Sigmoid colon (tissue), 7 donors: ENCODE measurements around the gene TRIO. TPM values are rescaled to one million over a fixed set of nuclear protein-coding genes. Genes with fewer than 3 reads are reported as not detected.

Source experiments
- DNase-seq: peaks from one replicate; pipeline ENCODE4 v3.0.0-alpha.2; 2019
- H3K27ac ChIP-seq, 4 donors: fragments of 200-600 bp; sonication (generic); one replicate each; pipeline ENCODE4 v1.5.1; 2016 to 2019; ENCODE audit warnings: mild to moderate bottlenecking in 1 of 4
- H3K27me3 ChIP-seq, 3 donors: fragments of 200-600 bp; sonication (generic); one replicate each; pipeline ENCODE4 v1.5.1; 2019; ENCODE audit warnings: mild to moderate bottlenecking in 1 of 3
- H3K36me3 ChIP-seq, 4 donors: fragments of 200-600 bp; sonication (generic); one replicate each; pipeline ENCODE4 v1.5.1; 2016 to 2019
- H3K4me1 ChIP-seq, 4 donors: fragments of 200-600 bp; sonication (generic); one replicate each; pipeline ENCODE4 v1.5.1; 2017 to 2019
- H3K4me3 ChIP-seq, 4 donors: fragments of 200-600 bp; sonication (generic); one replicate each; pipeline ENCODE4 v1.5.1; 2017 to 2019; ENCODE audit warnings: mild to moderate bottlenecking in 2 of 4, moderate library complexity in 1 of 4
- H3K9me3 ChIP-seq, 4 donors: fragments of 200-600 bp in 3 of 4; sonication (generic) in 3 of 4; one replicate each; pipeline versions ENCODE4 v1.5.1 to v1.6.1; 2013 to 2019
- CTCF ChIP-seq, 4 experiments: fragments of 450-650 bp in 3 of 4; fragments of 200-600 bp in 1 of 4; IDR thresholded peaks; one replicate each; pipeline ENCODE4 v1.5.1; 2016 to 2019; ENCODE audit warnings: antibody characterized with exemption in 4 of 4, mild to moderate bottlenecking in 3 of 4, moderate library complexity in 2 of 4
- EP300 ChIP-seq, 4 donors: sonication (generic); formaldehyde crosslinking; IDR thresholded peaks; one replicate each; pipeline ENCODE4 v1.6.1; 2017; ENCODE audit warnings: antibody characterized with exemption in 4 of 4
- POLR2A ChIP-seq, 2 donors: fragments of 450-650 bp; IDR thresholded peaks; one replicate each; pipeline ENCODE4 v1.6.1; 2016; ENCODE audit warnings: antibody characterized with exemption in 2 of 2, mild to moderate bottlenecking in 2 of 2, moderate library complexity in 2 of 2
- POLR2AphosphoS5 ChIP-seq, 4 donors: sonication (generic); formaldehyde crosslinking; IDR thresholded peaks; one replicate each; pipeline ENCODE4 v1.6.1; 2017; ENCODE audit warnings: antibody characterized with exemption in 4 of 4
- WGBS, 2 donors: extraction: QIAGEN DNeasy Blood & Tissue Kit; methylation state at CpG; one replicate each; pipeline ENCODE4 v1.1.7; 2013; 5-methylcytosine and 5-hydroxymethylcytosine counted together
- intact Hi-C: fragments of 100-400 bp; cut with DNase I; formaldehyde crosslinking; loops from one replicate; pipeline ENCODE4 v1.15.1; 2023
- polyA plus RNA-seq, 3 donors: library from polyadenylated mRNA; stranded (reverse); fragments of 200-250 nt; gene quantifications; one replicate each; pipeline ENCODE4 v1.2.3, GENCODE V29; 2013
- total RNA-seq, 4 donors: library from RNA; depleted of rRNA; stranded (reverse); fragments of >200 nt; gene quantifications; one replicate each; pipeline ENCODE4 v1.1.0, GENCODE V29; 2016
- donor health status: healthy with polysubstance abuse.
- donor health status: Bipolar disorder and iron deficiency.
- donor health status: healthy.

Gene TRIO
- total and polyA plus RNA-seq, 7 donors = 34.8 to 300 (median 119) TPM

DNA sequence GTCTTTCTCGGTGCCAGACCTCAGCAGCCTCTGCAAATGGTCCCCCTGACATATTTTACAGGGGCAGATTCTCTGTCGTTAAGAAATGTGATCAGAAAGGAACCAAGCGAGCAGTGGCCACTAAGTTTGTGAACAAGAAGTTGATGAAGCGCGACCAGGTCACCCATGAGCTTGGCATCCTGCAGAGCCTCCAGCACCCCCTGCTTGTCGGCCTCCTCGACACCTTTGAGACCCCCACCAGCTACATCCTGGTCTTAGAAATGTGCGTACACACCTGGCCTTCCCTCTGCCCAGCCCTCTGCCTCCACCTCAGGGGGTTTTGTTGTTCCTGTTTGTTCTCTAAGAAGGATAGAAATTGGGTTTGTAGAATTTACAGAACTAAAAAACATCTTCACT, 361.2 kb downstream of the TRIO start:
- whole genome bisulfite sequencing, 2 donors = 96% methylated on average over 8 of the region's 8 CpGs
- DNase-seq = no peak

GRCh38 chr5:14504816-14505215, 361.7 kb downstream of the TRIO start:
- DNase-seq = no peak
- TF ChIP-seq EP300 (IDR thresholded peaks at IDR 0.05) (no peak), CTCF (IDR thresholded peaks at IDR 0.05) (no peak), POLR2AphosphoS5 (IDR thresholded peaks at IDR 0.05) (no peak), POLR2A (IDR thresholded peaks at IDR 0.05) (no peak)
- Histone ChIP-seq H3K4me3 (no peak overlapping the region), H3K27ac (no peak overlapping the region), H3K4me1 (no peaks in the 10 kb centered on the region), H3K36me3 (peaks cover 16 to 94% (median 75%) of the 10 kb centered on the region in 4 donors), H3K27me3 (no peaks in the 10 kb centered on the region), H3K9me3 (no peaks in the 10 kb centered on the region)
- intact Hi-C loops = no loop called here
- WGBS, 2 donors = 93 to 95% methylated on average over 11 of the region's 11 CpGs

More for the DNA sequence above, 361.2 kb downstream of the TRIO start:
- no peaks in the 10 kb centered on the region for H3K9me3 ChIP-seq
- TF ChIP-seq CTCF (IDR thresholded peaks at IDR 0.05) (no peak), POLR2AphosphoS5 (IDR thresholded peaks at IDR 0.05) (no peak), EP300 (IDR thresholded peaks at IDR 0.05) (no peak), POLR2A (IDR thresholded peaks at IDR 0.05) (no peak)
- no peak overlapping the region for H3K4me3 ChIP-seq
- H3K27me3 ChIP-seq = no peaks in the 10 kb centered on the region
- intact Hi-C loops = no loop called here
- H3K4me1 ChIP-seq = no peaks in the 10 kb centered on the region
- H3K36me3 ChIP-seq = peaks cover 16 to 99% (median 75%) of the 10 kb centered on the region in 4 donors
- H3K27ac ChIP-seq = no peak overlapping the region

- Histone ChIP-seq H3K4me1 (no peaks in the 10 kb centered on the region), H3K36me3 (peaks cover 16 to 87% (median 69%) of the 10 kb centered on the region in 4 donors), H3K9me3 (no peaks in the 10 kb centered on the region), H3K27ac (no peak overlapping the region), H3K27me3 (no peaks in the 10 kb centered on the region), H3K4me3 (no peak overlapping the region)
- no peak for TF ChIP-seq CTCF (IDR thresholded peaks at IDR 0.05)
- no peak for TF ChIP-seq POLR2AphosphoS5 (IDR thresholded peaks at IDR 0.05)
- no peak for TF ChIP-seq EP300 (IDR thresholded peaks at IDR 0.05)
- no peak for TF ChIP-seq POLR2A (IDR thresholded peaks at IDR 0.05)
- DNase-seq = no peak
- WGBS, 2 donors = 93 to 94% methylated on average over 23 of the region's 23 CpGs
- intact Hi-C loops = no loop called here
Measured at GRCh38 chr5:14505310-14506139, 362.4 kb downstream of the TRIO start.

DNA sequence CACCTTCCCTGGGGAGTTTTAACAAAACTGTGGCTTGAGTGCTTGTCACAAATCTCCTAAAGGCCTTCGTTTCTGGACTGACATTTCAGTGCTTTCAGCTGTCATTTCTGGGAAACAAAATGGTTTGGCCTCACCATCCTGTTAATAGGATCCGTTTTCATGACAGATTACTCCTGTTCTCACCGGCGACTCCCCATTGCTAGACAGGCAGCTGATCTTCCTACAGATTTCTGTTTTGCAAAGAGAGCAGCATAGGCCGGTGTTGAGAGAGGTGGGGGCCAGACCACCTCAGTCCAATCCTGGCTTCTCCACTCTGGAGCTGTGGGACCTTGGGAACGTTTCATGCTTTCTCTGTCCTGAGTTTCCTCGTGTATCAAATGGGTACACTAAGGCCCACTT, 363.0 kb downstream of the TRIO start:
- Histone ChIP-seq H3K36me3 (peaks cover 16 to 80% (median 69%) of the 10 kb centered on the region in 4 donors), H3K4me1 (no peaks in the 10 kb centered on the region), H3K4me3 (no peak overlapping the region), H3K27ac (no peak overlapping the region), H3K9me3 (no peaks in the 10 kb centered on the region), H3K27me3 (no peaks in the 10 kb centered on the region)
- TF ChIP-seq POLR2A (IDR thresholded peaks at IDR 0.05) (no peak), EP300 (IDR thresholded peaks at IDR 0.05) (no peak), CTCF (IDR thresholded peaks at IDR 0.05) (no peak), POLR2AphosphoS5 (IDR thresholded peaks at IDR 0.05) (no peak)
- intact Hi-C loops = no loop called here
- WGBS, 2 donors = 84 to 88% methylated on average over 7 of the region's 7 CpGs
- DNase-seq = no peak
